ENCODE data around the gene PHLPP2.
"Not testable (repeated sequence)": the region's sequence is repeated elsewhere in the genome, so short reads cannot be mapped to it uniquely, and the experiment has no call there.

The PHLPP2 gene

GRCh38 chr16:71712501-71712900 is 12.0 kb downstream of the PHLPP2 start:
- DNase-seq: no peak

- no peak for DNase-seq
These were observed 12.7 kb downstream of the PHLPP2 start for GRCh38 chr16:71711789-71712188.

- peak; percentile 84 for DNase-seq
These were observed 15.2 kb downstream of the PHLPP2 start for GRCh38 chr16:71709229-71709781.

GRCh38 chr16:71708696-71709095 is 15.8 kb downstream of the PHLPP2 start:
- no peak for DNase-seq

DNA sequence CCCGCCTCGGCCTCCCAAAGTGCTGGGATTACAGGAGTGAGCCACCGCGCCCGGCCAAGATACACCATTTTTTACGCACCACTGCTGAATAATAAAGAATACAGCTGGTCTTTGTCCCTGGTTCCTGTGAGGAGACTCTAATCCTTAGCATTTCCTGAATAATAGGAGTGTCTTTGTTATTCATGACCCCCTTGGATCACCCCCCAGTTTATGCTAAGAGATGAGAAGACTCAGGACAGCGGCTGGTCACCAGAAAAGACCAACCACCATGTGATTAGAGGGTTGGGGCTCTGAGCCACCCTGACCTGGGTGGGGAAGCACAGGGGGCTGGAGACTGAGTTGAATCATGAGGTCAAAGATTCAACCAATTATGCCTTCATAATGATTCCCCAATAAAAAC is 17.3 kb downstream of the PHLPP2 start:
- DNase-seq: no peak

DNA sequence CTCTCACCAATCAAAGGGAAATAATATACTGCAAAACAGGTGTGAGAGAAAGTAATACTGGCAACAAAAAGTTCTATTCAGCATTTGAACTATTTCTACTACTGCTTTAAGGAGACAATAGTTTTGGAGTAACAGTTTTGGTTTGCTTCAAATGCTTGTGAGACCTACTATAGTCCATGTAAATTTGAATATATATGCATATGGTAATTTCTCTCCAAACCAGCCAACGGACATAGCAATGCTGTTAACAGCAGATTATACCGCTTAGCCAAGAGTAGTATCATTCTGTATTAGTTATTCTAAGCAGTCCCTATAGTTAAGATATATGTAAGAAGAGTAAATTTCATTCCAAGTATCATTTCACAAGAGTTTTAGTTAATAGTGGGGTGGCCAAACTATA is 18.5 kb downstream of the PHLPP2 start:
- DNase-seq: no peak

DNA sequence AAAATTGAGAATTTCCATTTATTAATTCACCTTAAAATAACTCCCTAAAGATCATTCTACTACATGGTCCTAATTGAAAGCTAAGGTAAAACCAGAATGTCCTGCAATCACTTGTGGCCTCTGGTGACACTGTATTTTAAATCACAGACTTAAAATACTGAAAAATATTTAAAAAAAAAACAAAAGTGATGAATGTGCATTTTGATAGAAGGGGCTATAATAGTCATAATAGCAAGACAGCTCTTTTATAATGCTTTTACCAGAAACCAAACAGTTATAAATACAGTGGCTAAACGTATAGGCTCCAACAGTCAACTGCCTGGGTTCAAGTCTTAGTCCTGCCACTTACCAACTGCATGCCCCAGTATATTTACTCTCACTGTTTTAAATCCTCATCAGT is 21.2 kb downstream of the PHLPP2 start:
- no peak for DNase-seq

- DNase-seq: no peak
These were observed 23.7 kb downstream of the PHLPP2 start for GRCh38 chr16:71700831-71701230.

GRCh38 chr16:71698491-71698890 is 26.0 kb downstream of the PHLPP2 start:
- DNase-seq: no peak

- DNase-seq: no peak
These were observed 31.3 kb downstream of the PHLPP2 start for GRCh38 chr16:71693164-71693563.

GRCh38 chr16:71689901-71690300 is 34.6 kb downstream of the PHLPP2 start:
- no peak for DNase-seq

DNA sequence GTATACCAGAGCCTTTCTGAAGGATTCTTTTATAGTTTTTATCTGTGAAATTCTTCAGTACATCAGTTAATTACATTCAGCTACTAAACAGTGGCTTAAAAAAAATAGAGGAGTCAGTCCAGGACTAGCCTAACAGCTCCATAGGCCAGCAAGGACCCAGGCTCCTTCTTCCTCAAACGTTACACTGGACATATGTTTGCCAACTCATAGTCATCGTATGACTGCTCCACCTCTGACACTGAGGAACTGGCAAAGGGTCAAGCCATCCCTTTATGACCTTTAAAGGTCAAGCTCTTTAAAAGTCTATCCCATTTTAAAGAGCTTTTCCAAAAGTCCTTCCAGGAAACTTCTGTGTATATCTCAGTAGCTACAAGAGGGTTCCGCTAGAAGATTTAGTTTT is 36.6 kb downstream of the PHLPP2 start:
- DNase-seq: no peak

GRCh38 chr16:71684280-71684679 is 40.2 kb downstream of the PHLPP2 start:
- not testable (repeated sequence) for DNase-seq

GRCh38 chr16:71681360-71681759 is 43.1 kb downstream of the PHLPP2 start:
- no peak for DNase-seq

DNA sequence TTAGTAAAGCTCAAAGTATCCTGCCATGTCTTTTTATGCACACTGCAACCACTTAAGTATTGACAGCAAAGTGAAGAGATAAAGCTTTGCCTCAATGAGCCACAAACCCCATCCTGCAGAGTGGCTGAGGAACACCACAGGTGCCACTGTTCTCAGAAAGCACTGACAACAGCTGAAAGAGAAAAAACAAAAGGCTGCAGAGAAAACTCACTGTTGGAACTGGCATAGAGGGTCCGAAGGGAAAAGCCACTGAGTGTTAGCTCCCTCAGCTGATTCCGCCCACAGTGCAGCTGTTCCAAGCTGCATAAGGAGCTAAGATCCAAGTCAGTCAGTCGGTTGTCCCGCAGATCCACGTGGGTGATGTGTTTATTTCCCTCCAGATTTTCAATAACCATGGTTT is 48.3 kb downstream of the PHLPP2 start:
- no peak for DNase-seq

DNA sequence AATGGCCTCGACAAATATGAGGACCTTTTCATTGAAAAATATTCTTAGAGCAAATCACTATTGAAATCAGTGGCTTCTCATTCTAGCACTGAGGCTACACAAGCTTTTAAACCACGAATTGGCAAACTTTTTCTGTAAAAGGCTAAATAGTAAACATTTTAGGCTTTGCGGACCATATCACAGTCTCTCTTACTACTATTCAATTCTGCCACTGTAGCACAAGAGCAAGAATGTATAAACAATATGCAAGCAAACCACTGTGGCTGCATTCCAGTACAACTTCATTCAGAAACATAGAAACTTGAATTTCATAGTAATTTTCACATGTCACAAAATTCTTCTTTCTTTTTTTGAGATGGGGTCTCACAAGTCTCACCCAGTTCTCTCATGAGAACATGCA is 49.1 kb downstream of the PHLPP2 start:
- no peak for DNase-seq

- DNase-seq: no peak
These were observed 50.3 kb downstream of the PHLPP2 start for GRCh38 chr16:71674229-71674628.

- no peak for DNase-seq
These were observed 50.9 kb downstream of the PHLPP2 start for GRCh38 chr16:71673582-71673973.

DNA sequence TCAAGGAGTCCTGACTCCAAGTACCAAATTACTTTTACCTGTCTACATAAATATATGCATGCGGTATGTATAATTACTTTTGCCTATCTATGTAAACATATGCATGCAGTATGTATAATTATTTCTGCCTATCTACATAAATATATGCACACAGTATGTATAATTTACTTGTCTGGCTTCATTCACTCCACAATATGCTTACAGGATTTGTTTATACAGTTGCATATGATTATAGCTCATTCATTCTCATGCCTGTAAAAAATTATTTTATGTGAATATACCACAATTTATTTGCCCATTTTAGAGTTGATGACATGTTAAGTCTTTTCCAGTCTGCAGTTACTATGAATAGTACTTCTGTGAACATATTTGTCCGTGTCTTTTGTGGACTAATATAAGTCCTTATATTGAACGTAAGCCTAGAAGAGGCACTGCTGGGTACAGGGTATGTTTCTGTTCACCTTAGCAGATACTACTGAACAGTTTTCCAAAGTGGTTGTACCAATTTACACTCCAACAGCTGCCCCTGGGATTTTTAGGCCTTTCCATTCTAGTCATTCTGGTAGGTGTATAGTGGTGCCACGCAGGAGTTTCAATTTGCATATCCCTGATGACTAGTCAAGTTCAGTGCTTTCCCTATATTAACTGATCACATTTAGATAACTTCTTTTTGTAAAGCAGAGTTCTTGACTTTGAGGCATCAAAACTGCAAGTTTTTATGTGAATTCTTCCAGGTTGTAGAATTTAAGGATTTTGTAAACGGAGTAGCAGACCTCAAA is 51.5 kb downstream of the PHLPP2 start:
- no peak for DNase-seq

- DNase-seq: no peak
These were observed 52.4 kb downstream of the PHLPP2 start for GRCh38 chr16:71672125-71672524.

- no peak for DNase-seq
These were observed 53.3 kb downstream of the PHLPP2 start for GRCh38 chr16:71671165-71671564.

DNA sequence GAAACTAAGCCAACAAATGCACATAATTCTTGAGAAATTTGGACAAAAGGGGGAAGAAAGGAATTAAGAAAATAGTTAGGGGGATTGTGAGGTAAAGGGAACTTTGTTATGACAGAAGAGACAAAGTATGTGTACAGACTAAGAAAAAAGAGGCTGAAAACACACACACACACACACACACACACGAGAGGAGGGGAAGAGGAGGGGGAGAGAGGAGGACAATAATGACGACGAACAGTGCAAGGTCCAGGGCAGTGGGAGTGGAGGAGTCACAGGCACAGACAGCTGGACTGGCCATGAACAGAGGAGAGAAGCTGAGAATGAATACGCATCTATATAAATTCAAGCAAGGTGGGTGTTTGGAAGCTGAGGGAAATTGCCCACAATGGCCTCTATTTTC is 54.0 kb downstream of the PHLPP2 start:
- DNase-seq: no peak

DNA sequence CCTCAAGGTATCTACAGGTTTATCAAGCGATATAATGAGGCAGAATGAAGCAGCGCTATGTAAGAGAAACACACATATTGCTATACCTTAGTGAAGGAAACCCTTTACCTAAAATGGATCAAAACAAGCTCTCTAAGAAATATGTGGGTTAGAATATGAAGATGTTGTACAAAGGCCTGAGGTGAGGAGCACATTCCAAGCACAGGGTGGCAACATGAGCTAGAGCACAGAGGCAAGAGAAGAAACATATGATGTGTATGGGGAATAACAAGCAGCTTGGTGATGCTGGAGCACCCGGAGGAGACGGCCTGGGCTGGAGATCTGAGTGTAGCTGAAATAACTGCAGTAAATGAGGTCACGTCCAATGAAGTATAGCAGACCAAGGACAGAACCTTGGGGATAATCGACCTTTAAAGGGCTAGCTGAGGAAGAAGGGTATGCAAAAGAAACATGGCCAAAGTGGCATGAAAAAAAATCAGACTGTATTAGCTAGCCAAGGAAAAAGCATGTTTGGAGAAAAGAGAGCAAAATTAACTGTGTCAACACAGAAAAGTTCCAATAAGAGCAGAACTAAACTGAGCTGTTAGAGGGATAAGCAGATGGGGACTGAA is 54.5 kb downstream of the PHLPP2 start:
- DNase-seq: peak; percentile 2

Data from fibroblast of skin of abdomen (primary cell).